HG03139 (cell line): ENCODE measurements around the gene ZMYND12.
"Not testable (repeated sequence)": the region's sequence is repeated elsewhere in the genome, so short reads cannot be mapped to it uniquely, and the experiment has no call there.

Source experiments
- ATAC-seq: cut with Tn5 transposase; IDR thresholded peaks from one replicate; pipeline ENCODE4 v1.9.1; 2021; ENCODE audit not compliant: unreplicated experiment

Gene ZMYND12

GRCh38 chr1:42456010-42456753 lies at the start of gene ZMYND12, which contains the start of gene PPCS:
Gene ZMYND12 (minus strand): TSS chr1:42456022. CDS start chr1:42455997, 25 bp downstream.
Gene PPCS (plus strand): TSS chr1:42456543. CDS start chr1:42456566, 23 bp downstream.
- ATAC-seq, result peak; percentile 79

GRCh38 chr1:42504535-42505128 lies 48.8 kb upstream of the ZMYND12 start:
- ATAC-seq, result no peak

- ATAC-seq, result not testable (repeated sequence)
Measured at GRCh38 chr1:42502031-42502430, 46.2 kb upstream of the ZMYND12 start.

- ATAC-seq, result no peak
Measured at GRCh38 chr1:42490237-42490636, 34.4 kb upstream of the ZMYND12 start.

GRCh38 chr1:42484382-42484781 lies 28.6 kb upstream of the ZMYND12 start:
- no peak for ATAC-seq

- no peak for ATAC-seq
Measured at GRCh38 chr1:42482635-42483153, 26.9 kb upstream of the ZMYND12 start.

GRCh38 chr1:42480921-42481320 lies 25.1 kb upstream of the ZMYND12 start:
- no peak for ATAC-seq

GRCh38 chr1:42479621-42480020 lies 23.8 kb upstream of the ZMYND12 start:
- no peak for ATAC-seq

GRCh38 chr1:42477775-42478174 lies 22.0 kb upstream of the ZMYND12 start:
- no peak for ATAC-seq

- ATAC-seq, result not testable (repeated sequence)
Measured at GRCh38 chr1:42477354-42477753, 21.5 kb upstream of the ZMYND12 start.

- no peak for ATAC-seq
Measured at GRCh38 chr1:42476605-42477004, 20.8 kb upstream of the ZMYND12 start.

- no peak for ATAC-seq
Measured at GRCh38 chr1:42469727-42470126, 13.9 kb upstream of the ZMYND12 start.

GRCh38 chr1:42466030-42466429 lies 10.2 kb upstream of the ZMYND12 start:
- no peak for ATAC-seq

GRCh38 chr1:42463921-42464320 lies 8.1 kb upstream of the ZMYND12 start:
- no peak for ATAC-seq

- peak; percentile 98 for ATAC-seq
Measured at GRCh38 chr1:42462828-42463763, 7.3 kb upstream of the ZMYND12 start, which contains the start of gene CCDC30. Gene CCDC30 (plus strand): TSS chr1:42463286. CDS start chr1:42480552, 17,266 bp downstream.

GRCh38 chr1:42461196-42461595 lies 5.4 kb upstream of the ZMYND12 start:
- no peak for ATAC-seq

GRCh38 chr1:42456754-42457089 lies 900 bp upstream of the ZMYND12 start:
- peak; percentile 51 for ATAC-seq

- no peak for ATAC-seq
Measured at GRCh38 chr1:42454403-42454802, 1.4 kb downstream of the ZMYND12 start.

GRCh38 chr1:42453386-42453785 lies 2.4 kb downstream of the ZMYND12 start:
- no peak for ATAC-seq

GRCh38 chr1:42450061-42450460 lies 5.8 kb downstream of the ZMYND12 start:
- no peak for ATAC-seq

GRCh38 chr1:42449256-42449655 lies 6.6 kb downstream of the ZMYND12 start:
- no peak for ATAC-seq
